GM12874 (cell line): ENCODE results near the gene GFPT2.

Source experiments
- CTCF ChIP-seq: IDR thresholded peaks from 2 replicates; pipeline ENCODE4 v1.5.1; 2011; ENCODE audit warnings: low read depth, mild to moderate bottlenecking, control low read depth, low read length, moderate library complexity; ENCODE audit not compliant: insufficient read depth

The GFPT2 gene

DNA sequence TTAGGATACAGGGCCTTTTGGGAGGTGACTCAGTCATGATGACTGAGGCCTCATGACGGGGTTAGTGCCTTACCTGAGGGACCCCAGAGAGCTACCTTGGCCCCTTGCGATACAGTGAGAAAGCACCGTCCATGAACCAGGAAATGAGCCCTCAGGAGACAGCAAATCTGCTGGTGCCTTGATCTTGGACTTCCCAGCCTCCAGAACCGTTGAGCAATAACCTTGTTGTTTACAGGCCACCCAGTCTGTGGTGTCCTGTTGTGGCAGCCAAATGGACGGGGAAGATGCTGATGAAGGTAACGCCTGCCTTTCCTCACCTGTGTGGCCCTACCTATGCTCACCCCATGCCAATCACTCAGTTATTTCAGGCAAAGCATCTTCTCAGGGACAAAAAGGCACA lies 5.6 kb upstream of the GFPT2 start:
- TF ChIP-seq CTCF: no peak

DNA sequence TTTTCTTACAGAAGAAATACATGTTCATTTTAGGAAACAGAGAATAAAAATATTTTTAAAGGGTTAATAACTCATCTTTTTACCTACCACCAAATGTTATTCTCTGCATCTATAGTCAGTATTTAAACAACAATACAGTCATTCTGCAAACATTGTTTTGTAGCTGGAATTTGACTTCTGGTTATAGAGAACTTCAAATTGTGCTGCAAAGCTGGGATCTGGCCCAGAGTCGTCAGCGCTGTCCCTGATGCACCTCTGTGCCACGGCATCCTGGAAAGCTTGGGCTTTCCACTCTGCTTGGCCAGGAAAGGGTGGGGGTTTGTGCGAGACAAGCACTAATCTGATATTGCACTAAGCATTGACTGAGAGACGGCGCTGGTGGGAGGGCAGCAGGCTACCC lies 5.0 kb upstream of the GFPT2 start:
- no peak for TF ChIP-seq CTCF

- no peak for TF ChIP-seq CTCF
Measured at GRCh38 chr5:180354966-180355365, 1.8 kb upstream of the GFPT2 start.

- no peak for TF ChIP-seq CTCF
Measured at GRCh38 chr5:180353980-180354452, 880 bp upstream of the GFPT2 start.

GRCh38 chr5:180352116-180353047 lies 754 bp downstream of the GFPT2 start:
- TF ChIP-seq CTCF: no peak

GRCh38 chr5:180350711-180351465 lies 2.2 kb downstream of the GFPT2 start:
- no peak for TF ChIP-seq CTCF

- no peak for TF ChIP-seq CTCF
Measured at GRCh38 chr5:180350296-180350695, 2.8 kb downstream of the GFPT2 start.
